SK-N-SH (cell line): ENCODE measurements around the gene MICAL2. TPM values are rescaled to one million over a fixed set of nuclear protein-coding genes. Genes with fewer than 3 reads are reported as not detected.

Experiments
- CTCF ChIA-PET: fragments of 300-600, 350-600 bp; formaldehyde crosslinking; extraction: SDS; loops from one replicate; lab custom pipeline; 2021; lab: Yijun Ruan, JAX
- POLR2A ChIA-PET: fragments of 350-600 bp; sonication (Branson Sonifier 250); formaldehyde crosslinking; extraction: SDS; loops from one replicate; lab custom pipeline; 2020; ENCODE audit warnings: antibody characterized with exemption, inconsistent platforms; lab: Yijun Ruan, JAX
- DNase-seq: peaks from one replicate; pipeline ENCODE4 v3.0.0; 2012
- H2AFZ ChIP-seq: fragments of 200-600 bp; sonication (generic); 2 replicates; pipeline ENCODE4 v1.8.1; 2016; ENCODE audit warnings: antibody characterized with exemption, mild to moderate bottlenecking, low read depth
- H3F3A ChIP-seq: fragments of 200-600 bp; sonication (generic); replicated peaks from 2 replicates; pipeline ENCODE3; 2016; ENCODE audit warnings: antibody characterized with exemption, mild to moderate bottlenecking; ENCODE audit not compliant: insufficient read depth
- H3K27ac ChIP-seq, 2 experiments: fragments of 200-500 bp in 1 of 2; fragments of 200-600 bp in 1 of 2; sonication (Bioruptor generic) in 1 of 2; sonication (generic), shearing (Covaris generic) in 1 of 2; 2 replicates each; pipeline versions ENCODE4 v1.5.1 to v1.6.1; 2014 to 2016; ENCODE audit warnings: low read depth in 2 of 2, inconsistent platforms in 1 of 2, low read length in 1 of 2, mild to moderate bottlenecking in 1 of 2, mixed read lengths in 1 of 2
- H3K27me3 ChIP-seq: fragments of 200-600 bp; sonication (generic), shearing (Covaris generic); 2 replicates; pipeline ENCODE4 v1.6.1; 2016; ENCODE audit warnings: mixed run types; ENCODE audit not compliant: insufficient read depth
- H3K36me3 ChIP-seq, 2 experiments: fragments of 200-500 bp in 1 of 2; fragments of 200-600 bp in 1 of 2; sonication (Bioruptor generic) in 1 of 2; sonication (generic) in 1 of 2; replicated peaks in 1 of 2; 2 replicates each; pipeline versions ENCODE3 to v1.5.1; 2014 to 2016; ENCODE audit warnings: low read length in 1 of 2, mild to moderate bottlenecking in 1 of 2; ENCODE audit not compliant: insufficient read depth in 2 of 2, control insufficient read depth in 1 of 2
- H3K4me1 ChIP-seq, 2 experiments: fragments of 200-500 bp in 1 of 2; fragments of 200-600 bp in 1 of 2; sonication (Bioruptor generic) in 1 of 2; sonication (generic), shearing (Covaris generic) in 1 of 2; 2 replicates each; pipeline versions ENCODE4 v1.5.1 to v1.6.1; 2014 to 2016; ENCODE audit warnings: low read depth in 1 of 2, low read length in 1 of 2, mixed run types in 1 of 2; ENCODE audit not compliant: insufficient read depth in 2 of 2, control insufficient read depth in 1 of 2
- H3K4me2 ChIP-seq: fragments of 200-600 bp; sonication (generic), shearing (Covaris generic); 2 replicates; pipeline ENCODE4 v1.6.1; 2017; ENCODE audit warnings: mixed run types
- H3K4me3 ChIP-seq, 2 experiments: fragments of 200-500 bp in 1 of 2; fragments of 200-600 bp in 1 of 2; sonication (Bioruptor generic) in 1 of 2; sonication (generic), shearing (Covaris generic) in 1 of 2; 2 replicates each; pipeline versions ENCODE4 v1.5.1 to v1.8.1; 2014 to 2016; ENCODE audit warnings: low read depth in 2 of 2, inconsistent platforms in 1 of 2, low read length in 1 of 2, mild to moderate bottlenecking in 1 of 2, mixed read lengths in 1 of 2, moderate library complexity in 1 of 2
- H3K79me2 ChIP-seq: fragments of 200-600 bp; sonication (generic); 2 replicates; pipeline ENCODE4 v1.8.1; 2017; ENCODE audit warnings: mild to moderate bottlenecking; ENCODE audit not compliant: insufficient read depth
- H3K9ac ChIP-seq: fragments of 200-600 bp; sonication (generic); 2 replicates; pipeline ENCODE4 v1.6.1; 2017; ENCODE audit warnings: mixed run types
- H3K9me2 ChIP-seq: fragments of 200-600 bp; sonication (generic); 2 replicates; pipeline ENCODE4 v1.6.1; 2017; ENCODE audit warnings: mixed run types
- H3K9me3 ChIP-seq: fragments of 200-600 bp; sonication (generic); 2 replicates; pipeline ENCODE4 v1.6.1; 2017; ENCODE audit warnings: mixed run types, mild to moderate bottlenecking, moderate library complexity
- H4K20me1 ChIP-seq: fragments of 200-600 bp; sonication (generic); 2 replicates; pipeline ENCODE4 v1.6.1; 2017; ENCODE audit warnings: mild to moderate bottlenecking, mixed run types; ENCODE audit not compliant: insufficient read depth
- CHD2 ChIP-seq: fragments of 150-350 bp; IDR thresholded peaks from 2 replicates; pipeline ENCODE4 v1.6.1; 2018; ENCODE audit warnings: low read length; ENCODE audit not compliant: partially characterized antibody
- ELF1 ChIP-seq: IDR thresholded peaks from 2 replicates; pipeline ENCODE4 v1.4.0; 2012
- EP300 ChIP-seq, 2 experiments: IDR thresholded peaks; 2 replicates each; pipeline versions ENCODE4 v1.4.0 to v1.6.1; 2012; ENCODE audit warnings: borderline replicate concordance in 1 of 2, low read depth in 1 of 2, low read length in 1 of 2
- EZH2phosphoT487 ChIP-seq: fragments of 200-600 bp; sonication (generic); IDR thresholded peaks from 2 replicates; pipeline ENCODE4 v1.6.1; 2017; ENCODE audit warnings: low read depth, mixed run types, mild to moderate bottlenecking, antibody characterized with exemption, moderate library complexity, borderline replicate concordance
- GATA2 ChIP-seq: sonication (generic); formaldehyde crosslinking; IDR thresholded peaks from 2 replicates; pipeline ENCODE4 v1.5.0; 2020; ENCODE audit warnings: mild to moderate bottlenecking, missing genetic modification reagents
- IRF3 ChIP-seq: fragments of 150-350 bp; IDR thresholded peaks from 2 replicates; pipeline ENCODE4 v1.6.1; 2016; ENCODE audit warnings: mild to moderate bottlenecking, low read depth, low read length
- MEF2A ChIP-seq: IDR thresholded peaks from 2 replicates; pipeline ENCODE4 v1.4.0; 2012; ENCODE audit warnings: low read depth, borderline replicate concordance
- MXI1 ChIP-seq: IDR thresholded peaks from 2 replicates; pipeline ENCODE4 v1.6.1; 2012; ENCODE audit warnings: mild to moderate bottlenecking, low read depth, low read length, improper control_type of control experiment
- NRF1 ChIP-seq: IDR thresholded peaks from 2 replicates; pipeline ENCODE4 v1.6.1; 2012; ENCODE audit warnings: low read depth, mild to moderate bottlenecking, low read length
- RAD21 ChIP-seq: IDR thresholded peaks from 2 replicates; pipeline ENCODE4 v1.6.1; 2012; ENCODE audit warnings: mild to moderate bottlenecking, low read length
- REST ChIP-seq: IDR thresholded peaks from 2 replicates; pipeline ENCODE4 v1.6.1; 2012; ENCODE audit warnings: mild to moderate bottlenecking, low read depth, low read length, moderate library complexity
- RFX5 ChIP-seq: IDR thresholded peaks from 2 replicates; pipeline ENCODE4 v1.6.1; 2012; ENCODE audit warnings: mild to moderate bottlenecking, improper control_type of control experiment, low read length
- SMC3 ChIP-seq: IDR thresholded peaks from 2 replicates; pipeline ENCODE4 v1.6.1; 2012; ENCODE audit warnings: low read depth, low read length, improper control_type of control experiment
- TAF1 ChIP-seq: IDR thresholded peaks from 2 replicates; pipeline ENCODE4 v1.6.1; 2012; ENCODE audit warnings: low read depth, mild to moderate bottlenecking, low read length, moderate library complexity, borderline replicate concordance
- TEAD4 ChIP-seq: IDR thresholded peaks from 2 replicates; pipeline ENCODE4 v1.4.0; 2012; ENCODE audit warnings: mild to moderate bottlenecking, borderline replicate concordance; ENCODE audit not compliant: insufficient read depth
- USF1 ChIP-seq: IDR thresholded peaks from 2 replicates; pipeline ENCODE4 v1.4.0; 2012; ENCODE audit warnings: low read depth, borderline replicate concordance
- WGBS: methylation state at CpG from one replicate; pipeline ENCODE4 v1.1.6; 2017; ENCODE audit warnings: low lambda C conversion rate; 5-methylcytosine and 5-hydroxymethylcytosine counted together
- polyA plus RNA-seq, 3 experiments: library from polyadenylated mRNA; depleted of rRNA; stranded (reverse); fragments of >200 nt; gene quantifications; 2 replicates each; pipeline ENCODE4 v1.2.3, GENCODE V29; 2012

MICAL2 gene
- polyA plus RNA-seq, 1 of the 3 experiments (the other 2 are of a cell fraction) = 54.6 TPM

GRCh38 chr11:12173111-12173510 lies 62.7 kb downstream of the MICAL2 start:
- Histone ChIP-seq H4K20me1 (no peaks in the 10 kb centered on the region), H3K9me2 (no peaks in the 10 kb centered on the region), H3K9me3 (no peaks in the 10 kb centered on the region), H2AFZ (no peak overlapping the region), H3K4me1 (peaks cover 0 to 47% of the 10 kb centered on the region in 2 experiments; a peak in 2 of 4 replicates), H3K4me2 (no peak overlapping the region), H3K27ac (peak overlapping the region in 1 of 2 experiments; percentile 99; a peak in 2 of 4 replicates), H3K4me3 (no peak overlapping the region), H3K79me2 (peaks cover 88% of the 10 kb centered on the region), H3K9ac (peak overlapping the region; percentile 67), H3F3A (peaks cover 70% of the 10 kb centered on the region), H3K36me3 (peaks cover 0 to 54% of the 10 kb centered on the region in 2 experiments), H3K27me3 (no peaks in the 10 kb centered on the region)
- ChIA-PET CTCF (no interaction called here), POLR2A (no interaction called here)
- WGBS = 90% methylated on average over 4 of the region's 4 CpGs
- TF ChIP-seq EP300 (IDR thresholded peaks at IDR 0.05; ENCODE audit: borderline replicate concordance in 1 of 2, low read depth in 1 of 2, low read length in 1 of 2) = no peak
- TF ChIP-seq RFX5 = no peak
- no peak for TF ChIP-seq REST
- no peak for TF ChIP-seq MEF2A
- no peak for TF ChIP-seq SMC3
- TF ChIP-seq ELF1 = no peak
- no peak for TF ChIP-seq NRF1
- no peak for TF ChIP-seq RAD21
- no peak for TF ChIP-seq USF1
- TF ChIP-seq CHD2 = no peak
- no peak for TF ChIP-seq TAF1
- TF ChIP-seq MXI1 = no peak
- no peak for TF ChIP-seq GATA2 (CRISPR knock-in tag)
- no peak for TF ChIP-seq EZH2phosphoT487
- no peak for TF ChIP-seq IRF3
- no peak for TF ChIP-seq TEAD4
- DNase-seq = no peak
